ENCODE results near the gene TRIO. TPM values are rescaled to one million over a fixed set of nuclear protein-coding genes. Genes with fewer than 3 reads are reported as not detected.

TRIO gene
- total and polyA plus RNA-seq, 2 of the 8 experiments (the other 6 are each of a cell fraction or from before 2014, with no cell fraction given), result 35.1 to 69.1 TPM

DNA sequence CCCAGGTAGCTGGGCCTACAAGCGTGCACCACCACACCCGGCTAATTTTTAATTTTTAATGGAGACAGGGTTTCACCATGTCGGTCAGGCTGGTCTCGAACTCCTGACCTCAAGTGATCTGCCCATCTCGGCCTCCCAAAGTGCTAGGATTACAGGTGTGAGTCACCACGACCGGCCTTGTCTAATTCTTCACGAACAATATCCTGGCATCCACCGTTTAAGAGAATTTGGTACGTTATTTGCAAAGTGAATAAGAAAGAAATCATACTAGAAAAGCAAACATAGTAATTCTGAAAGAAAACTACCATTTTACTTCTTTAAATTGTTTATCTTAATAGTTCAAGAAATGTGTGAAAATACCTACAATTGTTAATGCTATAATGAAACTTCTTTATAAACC is 42.9 kb upstream of the TRIO start:
- H2AK5ac ChIP-seq (ENCODE audit: low read depth, low read length), result no peak overlapping the region
- no peak overlapping the region for H4K5ac ChIP-seq (ENCODE audit: insufficient read length, low read depth, low read length)
- no peaks in the 10 kb centered on the region for H3K23me2 ChIP-seq (ENCODE audit: low read depth, low read length)
- no peak for DNase-seq (ENCODE audit: low read depth in 1 of 2, low spot score in 2 of 2)
- no peak overlapping the region for H3K27ac ChIP-seq (ENCODE audit: low read depth, low read length)
- H3K4me2 ChIP-seq (ENCODE audit: insufficient read depth in 1 of 2, low read depth in 2 of 2, low read length in 2 of 2), result no peak overlapping the region
- H3K4me3 ChIP-seq (ENCODE audit: extremely low read depth in 1 of 4, insufficient read depth in 2 of 4, low read depth in 3 of 4, low read length in 4 of 4), result no peak overlapping the region
- no peaks in the 10 kb centered on the region for H3K79me2 ChIP-seq (ENCODE audit: control insufficient read depth in 1 of 2, insufficient read depth in 2 of 2, low read length in 2 of 2)
- H2BK120ac ChIP-seq (replicated peaks; ENCODE audit: low read depth, low read length), result no peak overlapping the region
- peaks cover 0 to 6% (median 0%) of the 10 kb centered on the region in 4 experiments; a peak in 1 of 7 replicates for H3K4me1 ChIP-seq (replicated peaks in 1 of 4; ENCODE audit: control insufficient read depth in 3 of 4, insufficient read depth in 4 of 4, low read length in 3 of 4)
- H4K8ac ChIP-seq (ENCODE audit: extremely low read depth, insufficient read depth, low read length), result no peak overlapping the region
- no peaks in the 10 kb centered on the region for H3K36me3 ChIP-seq (ENCODE audit: control insufficient read depth in 2 of 4, insufficient read depth in 4 of 4, low read length in 3 of 4)
- TF ChIP-seq EGR1 (IDR thresholded peaks at IDR 0.05; ENCODE audit: borderline replicate concordance, low read depth, low read length), result no peak
- no peak for TF ChIP-seq NRF1 (IDR thresholded peaks at IDR 0.05; ENCODE audit: low read depth, low read length)
- TF ChIP-seq NANOG (IDR thresholded peaks at IDR 0.05; ENCODE audit: insufficient read depth, low read depth, low read length, poor library complexity, severe bottlenecking), result no peak
- TF ChIP-seq SP1 (IDR thresholded peaks at IDR 0.05; ENCODE audit: low read depth, low read length), result no peak
- no peak for TF ChIP-seq CBX8 (IDR thresholded peaks at IDR 0.05; ENCODE audit: borderline replicate concordance, low read depth, low read length)
- TF ChIP-seq ZNF274 (IDR thresholded peaks at IDR 0.05; ENCODE audit: borderline replicate concordance, extremely low read depth, low read length), result no peak
- H2BK5ac ChIP-seq (ENCODE audit: low read depth, low read length), result no peak overlapping the region
- no peak overlapping the region for H3K4ac ChIP-seq (replicated peaks; ENCODE audit: insufficient read length, low read depth, low read length)
- no peak overlapping the region for H3K14ac ChIP-seq (ENCODE audit: insufficient read length)
- H3K23ac ChIP-seq (ENCODE audit: insufficient read length), result no peak overlapping the region
- ChIA-PET POLR2A (ENCODE audit: partially characterized antibody) (no interaction called here), CTCF (ENCODE audit: partially characterized antibody) (interaction anchor here (0.6 kb wide), 1 partner anchor 96 kb away, joined by 3 read pairs; no protein-coding TSS in a partner anchor)
- H4K20me1 ChIP-seq (replicated peaks in 1 of 2; ENCODE audit: control insufficient read depth in 1 of 2, insufficient read depth in 2 of 2, low read length in 2 of 2), result no peaks in the 10 kb centered on the region
- H2AFZ ChIP-seq (ENCODE audit: low read length), result no peak overlapping the region
- H2BK12ac ChIP-seq (ENCODE audit: low read depth, low read length), result no peak overlapping the region
- no peaks in the 10 kb centered on the region for H3K9me3 ChIP-seq (ENCODE audit: insufficient read depth in 2 of 2, low read depth in 1 of 2, low read length in 1 of 2)
- H3K79me1 ChIP-seq (ENCODE audit: low read depth, low read length), result no peaks in the 10 kb centered on the region
- H4K91ac ChIP-seq (replicated peaks; ENCODE audit: insufficient read length, low read length), result no peak overlapping the region
- H3K56ac ChIP-seq (replicated peaks; ENCODE audit: insufficient read length, low read depth, low read length), result no peak overlapping the region
- H2BK20ac ChIP-seq (ENCODE audit: low read length), result no peak overlapping the region
- H3K27me3 ChIP-seq (replicated peaks in 1 of 4; ENCODE audit: control insufficient read depth in 3 of 4, extremely low read depth in 1 of 4, insufficient read depth in 3 of 4, low read length in 3 of 4), result no peaks in the 10 kb centered on the region
- no peak overlapping the region for H3K9ac ChIP-seq (replicated peaks in 1 of 4; ENCODE audit: extremely low read depth in 1 of 4, low read depth in 3 of 4, low read length in 3 of 4)
- no peak overlapping the region for H2BK15ac ChIP-seq (ENCODE audit: low read length)
- WGBS, 2 experiments (ENCODE audit: extremely low coverage in 1 of 2, insufficient coverage in 1 of 2, insufficient read length in 1 of 2, insufficient replicate concordance in 2 of 2, low coverage in 1 of 2, low lambda C conversion rate in 2 of 2, missing lambda C conversion rate in 1 of 2), result 91% methylated on average over 10 of the region's 10 CpGs; no CpG with 5 or more reads in 1 of the 2 experiments
- H3K18ac ChIP-seq (ENCODE audit: extremely low read depth, low read length), result no peak overlapping the region
- FAIRE-seq, result no peak
